HG03039 (cell line): ENCODE measurements around the gene GPR6.

Source experiments
- ATAC-seq: cut with Tn5 transposase; IDR thresholded peaks from one replicate; pipeline ENCODE4 v1.9.1; 2021; ENCODE audit warnings: mild to moderate bottlenecking, moderate library complexity; ENCODE audit not compliant: unreplicated experiment

GPR6 gene

GRCh38 chr6:109978174-109979032 lies at the start of gene GPR6:
TSS of gene GPR6 (plus strand) at chr6:109978311. CDS start at chr6:109979113, 802 bp downstream.
- ATAC-seq, result no peak

DNA sequence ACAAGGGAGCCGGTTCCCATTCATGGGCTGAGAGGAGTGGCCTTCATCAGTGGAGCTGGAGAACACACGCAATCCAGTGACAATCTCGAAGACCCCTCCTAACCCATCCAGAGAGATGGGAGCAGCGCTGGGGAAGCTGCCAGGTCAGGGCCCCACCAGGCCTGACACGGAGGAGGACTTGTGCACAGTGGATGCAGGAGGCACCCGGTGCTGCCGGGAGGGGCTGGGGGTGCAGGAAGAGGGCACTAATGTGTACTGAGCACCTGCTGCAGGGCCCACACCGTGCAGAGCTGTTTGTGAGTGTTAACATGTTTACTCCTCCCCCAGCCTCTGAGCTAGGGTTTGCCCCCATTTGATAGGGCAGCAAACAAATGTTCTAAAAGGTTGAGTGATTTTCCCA lies 43.8 kb upstream of the GPR6 start:
- ATAC-seq, result no peak

GRCh38 chr6:109939654-109940053 lies 38.5 kb upstream of the GPR6 start:
- ATAC-seq, result no peak

DNA sequence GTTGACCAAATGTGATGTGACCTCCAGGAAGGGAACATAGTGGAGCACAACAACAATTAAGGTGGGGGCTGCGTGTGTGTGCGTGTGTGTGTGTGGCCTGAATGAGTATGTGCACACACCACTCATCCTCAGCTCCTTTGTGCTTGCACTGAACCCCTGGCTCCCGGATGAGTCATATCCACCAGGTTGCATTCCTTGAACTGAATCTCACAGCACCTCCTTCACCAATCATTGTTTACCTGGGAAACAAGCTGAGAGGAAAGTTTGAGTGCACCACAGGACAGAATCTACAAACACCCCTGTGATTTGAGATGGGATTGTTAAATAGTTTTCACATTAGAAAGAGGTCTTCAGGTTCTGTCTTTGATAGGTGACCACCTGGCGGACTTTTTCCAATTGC lies 33.7 kb upstream of the GPR6 start:
- ATAC-seq, result no peak

DNA sequence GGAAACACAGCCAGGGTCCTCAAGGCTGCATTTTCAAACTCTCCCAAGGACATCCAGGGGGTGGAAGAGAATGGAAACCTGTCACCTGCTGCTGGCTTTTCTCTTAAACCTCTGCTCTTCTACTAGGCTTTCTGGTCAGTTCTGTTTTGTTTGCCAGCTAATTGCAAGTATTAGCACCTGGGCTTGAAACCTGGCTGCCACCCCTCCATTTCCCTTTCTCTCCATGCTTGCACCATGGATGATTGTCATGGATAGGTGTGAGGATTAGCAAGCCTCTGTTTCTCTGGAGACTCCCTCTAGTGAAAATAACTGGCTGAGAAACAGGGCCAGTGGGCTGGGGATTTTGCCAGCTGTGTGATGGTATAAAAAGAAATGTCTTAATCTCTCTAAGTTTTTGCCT lies 33.0 kb upstream of the GPR6 start:
- no peak for ATAC-seq

GRCh38 chr6:109946979-109947378 lies 31.1 kb upstream of the GPR6 start:
- no peak for ATAC-seq

DNA sequence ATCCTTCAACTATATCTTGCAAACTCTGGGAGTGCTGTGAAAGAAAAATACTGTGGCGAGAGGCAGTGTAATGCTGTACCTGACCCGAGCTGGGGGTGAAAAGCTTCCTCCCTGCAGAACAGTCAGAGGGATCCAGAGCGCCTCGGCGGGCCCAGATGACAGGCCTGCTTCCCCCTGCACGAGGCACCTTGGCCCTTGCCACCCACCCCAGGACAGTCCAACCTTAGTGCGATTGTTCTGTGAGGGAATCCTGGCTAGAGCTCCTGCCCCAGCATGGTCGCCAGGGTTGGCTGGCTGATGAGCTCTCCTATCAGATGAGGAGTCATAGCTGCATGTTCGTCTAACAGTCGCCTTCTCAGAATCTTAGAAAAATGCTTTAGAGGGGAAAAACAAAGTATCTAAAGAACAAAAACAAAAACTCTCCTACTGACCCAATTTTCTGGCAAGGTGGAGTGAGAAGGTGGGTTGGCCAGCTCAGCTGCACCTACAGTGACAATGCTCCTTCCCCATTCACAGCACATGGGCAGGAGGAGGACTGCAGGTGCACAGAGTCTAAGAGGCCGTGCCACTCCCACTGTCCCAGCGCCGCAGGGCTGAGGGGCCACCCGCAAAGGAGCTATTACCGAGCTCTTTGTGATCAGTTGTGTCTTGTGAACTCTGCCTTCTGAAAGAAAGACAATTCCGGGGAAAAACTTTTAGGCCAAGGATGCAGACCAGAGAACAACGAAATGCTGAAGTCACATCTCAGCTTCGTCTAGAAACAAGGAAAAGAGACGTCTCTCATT lies 28.6 kb upstream of the GPR6 start:
- ATAC-seq, result no peak

DNA sequence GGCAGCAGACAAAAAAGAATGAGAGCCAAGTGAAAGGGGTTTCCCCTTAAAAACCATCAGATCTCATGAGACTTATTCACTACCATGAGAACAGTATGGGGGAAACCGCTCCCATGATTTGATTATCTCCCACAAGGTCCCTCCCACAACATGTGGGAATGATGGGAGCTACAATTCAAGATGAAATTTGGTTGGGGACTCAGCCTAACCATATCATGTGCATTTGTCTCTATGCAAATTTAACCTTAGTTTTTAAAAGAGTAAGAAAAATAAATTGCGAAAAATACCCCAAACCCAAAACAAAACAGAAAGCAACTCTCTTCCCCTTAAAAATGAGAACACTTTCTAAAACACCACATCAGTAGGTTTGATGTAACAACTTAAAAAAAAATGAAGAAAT lies 22.6 kb upstream of the GPR6 start:
- no peak for ATAC-seq

DNA sequence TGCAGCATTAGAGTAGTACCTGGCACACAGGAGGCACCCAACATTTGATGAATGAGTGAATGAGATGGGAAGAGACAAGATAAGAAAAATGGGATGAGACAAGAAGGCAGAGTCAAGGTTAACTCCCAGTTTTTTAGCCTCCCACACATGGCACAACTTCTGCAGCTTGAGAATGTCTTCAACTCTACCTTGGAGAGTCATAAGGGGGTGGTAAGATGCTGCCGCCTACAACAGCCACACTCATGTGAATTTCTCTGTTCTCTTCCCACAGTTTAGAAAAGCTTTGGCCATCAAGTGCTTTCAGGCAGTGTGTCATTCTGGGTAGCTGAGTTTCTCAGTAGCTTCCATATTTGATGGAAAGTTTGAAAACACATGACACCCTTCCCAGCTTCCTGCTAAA lies 19.5 kb upstream of the GPR6 start:
- no peak for ATAC-seq

DNA sequence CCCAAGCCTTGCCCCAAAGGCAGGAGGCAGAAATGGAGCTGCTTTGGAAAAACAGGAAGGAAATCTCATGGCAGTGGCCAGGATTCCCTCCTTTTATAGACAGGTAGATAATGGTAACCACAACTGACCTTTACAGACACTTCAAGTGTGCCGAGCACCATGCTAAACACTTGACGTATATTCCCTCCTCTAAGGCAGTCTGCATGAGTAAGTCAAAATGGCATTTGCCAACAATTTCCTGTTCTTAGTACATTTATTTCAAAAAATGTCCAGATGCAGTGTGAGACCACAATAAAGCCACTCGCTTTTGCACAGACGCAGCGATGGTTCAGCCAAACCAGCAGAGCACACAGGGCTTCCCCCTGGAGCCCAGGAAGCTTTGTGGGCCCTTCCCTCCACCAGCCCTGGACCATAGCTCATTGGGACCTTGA lies 16.5 kb upstream of the GPR6 start:
- no peak for ATAC-seq

DNA sequence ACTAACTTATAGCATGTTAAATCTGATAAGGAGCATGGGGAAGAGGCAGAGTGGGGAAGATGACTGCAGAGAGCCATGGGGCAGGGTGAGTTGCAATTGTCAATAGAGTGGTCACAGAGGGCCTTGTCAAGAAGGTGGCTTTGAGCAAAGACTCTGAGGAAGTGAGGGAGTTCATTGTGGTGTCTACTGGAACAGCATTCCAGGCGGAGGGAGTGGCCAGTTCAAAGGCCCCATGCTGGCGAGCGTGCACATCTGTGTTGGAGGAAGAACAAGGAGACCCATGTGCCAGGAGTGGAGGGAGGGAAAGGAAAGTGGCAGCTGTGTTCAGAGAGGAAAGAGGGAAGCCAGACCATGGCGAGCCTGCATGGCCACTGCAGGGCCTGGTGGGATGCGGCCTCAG lies 15.8 kb upstream of the GPR6 start:
- ATAC-seq, result no peak

DNA sequence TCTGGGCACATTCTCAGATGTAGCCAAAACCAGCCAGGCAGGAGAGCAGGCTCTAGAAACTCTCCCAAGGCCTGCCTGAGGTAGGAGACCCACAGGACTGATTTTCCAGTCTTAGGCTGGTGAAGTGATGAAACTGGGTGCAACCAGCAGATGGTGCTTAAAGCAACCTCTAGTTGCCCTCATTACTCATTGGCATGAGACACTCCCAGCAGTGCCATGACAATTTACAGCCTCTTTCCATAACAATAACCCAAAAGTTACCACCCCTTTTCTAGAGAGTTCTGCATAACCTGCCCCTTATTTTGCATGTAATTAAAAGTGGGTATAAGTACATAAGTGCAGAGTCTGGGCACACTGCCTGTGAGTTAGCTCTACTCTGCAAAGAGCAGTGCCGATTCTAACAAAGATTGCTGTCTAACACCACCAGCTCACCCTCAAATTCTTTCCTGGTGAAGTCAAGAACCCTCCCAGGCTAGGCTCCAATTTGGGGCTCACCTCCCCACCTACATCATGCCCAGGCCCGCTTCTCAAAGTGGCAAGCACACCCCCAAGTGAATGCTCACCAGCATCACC lies 14.4 kb upstream of the GPR6 start:
- ATAC-seq, result no peak

GRCh38 chr6:109964949-109965348 lies 13.2 kb upstream of the GPR6 start:
- ATAC-seq, result no peak

DNA sequence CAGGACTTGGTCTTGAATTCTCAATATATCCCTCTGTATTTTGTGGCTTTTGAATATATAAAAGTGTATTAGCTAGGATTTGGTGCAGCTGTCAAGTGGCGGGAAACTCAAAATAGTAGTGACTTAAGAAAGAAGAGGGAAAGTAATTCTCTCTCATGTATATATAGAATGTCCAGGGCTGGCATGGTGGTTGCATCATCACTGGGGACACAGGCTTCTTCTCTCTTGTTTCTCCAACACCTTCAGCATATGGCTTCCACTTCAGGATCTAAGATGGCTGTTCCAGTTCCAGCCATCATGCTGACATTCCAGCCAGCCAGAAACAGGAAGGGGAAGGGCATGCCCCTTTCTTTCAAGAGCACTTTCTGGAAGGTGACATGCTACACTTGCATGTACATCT lies 11.8 kb upstream of the GPR6 start:
- no peak for ATAC-seq

DNA sequence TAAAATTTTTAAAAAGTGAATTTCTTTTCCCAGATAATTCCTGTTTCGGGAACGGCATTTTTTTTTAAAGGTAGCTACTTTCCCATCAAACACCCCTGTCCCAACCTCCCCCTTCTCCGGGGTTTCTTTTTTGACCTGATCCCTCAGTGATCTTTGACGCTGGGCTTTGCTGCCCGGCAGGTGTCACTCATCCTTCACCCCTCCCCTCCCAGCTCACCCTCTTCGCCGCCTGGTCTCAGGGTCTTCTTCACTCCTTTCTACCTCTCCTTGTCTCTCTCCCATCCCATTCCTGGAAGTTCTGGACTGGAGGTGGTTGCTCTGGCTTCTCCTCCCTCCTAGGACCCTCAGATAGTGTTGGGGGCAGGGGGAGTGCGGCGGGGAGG lies 329 bp upstream of the GPR6 start:
- no peak for ATAC-seq

DNA sequence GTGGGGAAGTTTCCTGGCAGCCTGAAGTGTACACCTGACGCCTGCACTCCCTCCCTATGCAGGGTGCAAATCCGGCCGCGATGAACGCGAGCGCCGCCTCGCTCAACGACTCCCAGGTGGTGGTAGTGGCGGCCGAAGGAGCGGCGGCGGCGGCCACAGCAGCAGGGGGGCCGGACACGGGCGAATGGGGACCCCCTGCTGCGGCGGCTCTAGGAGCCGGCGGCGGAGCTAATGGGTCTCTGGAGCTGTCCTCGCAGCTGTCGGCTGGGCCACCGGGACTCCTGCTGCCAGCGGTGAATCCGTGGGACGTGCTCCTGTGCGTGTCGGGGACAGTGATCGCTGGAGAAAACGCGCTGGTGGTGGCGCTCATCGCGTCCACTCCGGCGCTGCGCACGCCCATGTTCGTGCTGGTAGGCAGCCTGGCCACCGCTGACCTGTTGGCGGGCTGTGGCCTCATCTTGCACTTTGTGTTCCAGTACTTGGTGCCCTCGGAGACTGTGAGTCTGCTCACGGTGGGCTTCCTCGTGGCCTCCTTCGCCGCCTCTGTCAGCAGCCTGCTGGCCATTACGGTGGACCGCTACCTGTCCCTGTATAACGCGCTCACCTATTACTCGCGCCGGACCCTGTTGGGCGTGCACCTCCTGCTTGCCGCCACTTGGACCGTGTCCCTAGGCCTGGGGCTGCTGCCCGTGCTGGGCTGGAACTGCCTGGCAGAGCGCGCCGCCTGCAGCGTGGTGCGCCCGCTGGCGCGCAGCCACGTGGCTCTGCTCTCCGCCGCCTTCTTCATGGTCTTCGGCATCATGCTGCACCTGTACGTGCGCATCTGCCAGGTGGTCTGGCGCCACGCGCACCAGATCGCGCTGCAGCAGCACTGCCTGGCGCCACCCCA lies 1.2 kb downstream of the GPR6 start:
- no peak for ATAC-seq

GRCh38 chr6:109984410-109984809 lies 6.3 kb downstream of the GPR6 start:
- no peak for ATAC-seq

GRCh38 chr6:109987196-109987595 lies 9.1 kb downstream of the GPR6 start:
- no peak for ATAC-seq

- no peak for ATAC-seq
Observed at GRCh38 chr6:109991201-109992101, 13.3 kb downstream of the GPR6 start.
